Measurements from ENCODE around the gene TRIP12.

TRIP12 gene

GRCh38 chr2:229714080-229714735, 207.6 kb downstream of the TRIP12 start, which contains the start of gene DNER:
DNER (minus strand) TSS chr2:229714555; CDS start chr2:229714423, 132 bp downstream.
- peak in 3 of 4 experiments; percentile 12 to 54 (median 35) for DNase-seq

All from suppressor macrophage (primary cell).